ENCODE measurements around the gene HNRNPM. TPM values are rescaled to one million over a fixed set of nuclear protein-coding genes. Genes with fewer than 3 reads are reported as not detected.

Gene HNRNPM
- total RNA-seq, 4 donors from 2014 or later: 60.4 to 103 (median 79.7) TPM

DNA sequence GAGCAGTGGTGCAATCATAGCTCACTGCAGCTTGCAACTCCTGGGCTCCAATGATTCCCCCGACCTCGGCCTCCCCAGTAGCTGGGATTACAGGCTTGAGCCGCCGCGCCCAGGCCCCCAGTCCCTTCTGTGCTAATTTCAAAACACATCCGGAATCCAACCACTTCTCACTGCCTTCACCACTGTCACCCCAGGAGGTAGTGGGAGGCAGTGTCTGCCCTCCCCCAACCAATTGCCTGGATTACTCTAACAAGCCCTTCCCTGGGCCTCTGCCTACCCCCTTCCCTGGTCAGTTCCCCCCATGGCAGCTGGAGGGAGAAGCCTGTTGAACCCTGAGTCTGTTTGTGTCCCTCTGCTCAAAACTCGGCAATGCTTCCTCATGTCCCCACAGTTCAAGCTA is 55.4 kb downstream of the HNRNPM start:
- intact Hi-C loops (cut with DNase I; ENCODE audit: low total_unique reads): loop anchor here (10.0 kb wide), 1 partner anchor 145 kb away; no protein-coding TSS in a partner anchor
- 69% methylated on average over 7 of the region's 7 CpGs for WGBS, 2 donors
- DNase-seq (ENCODE audit: low spot score in 2 of 2): no peak
- TF ChIP-seq, protein P1, sequence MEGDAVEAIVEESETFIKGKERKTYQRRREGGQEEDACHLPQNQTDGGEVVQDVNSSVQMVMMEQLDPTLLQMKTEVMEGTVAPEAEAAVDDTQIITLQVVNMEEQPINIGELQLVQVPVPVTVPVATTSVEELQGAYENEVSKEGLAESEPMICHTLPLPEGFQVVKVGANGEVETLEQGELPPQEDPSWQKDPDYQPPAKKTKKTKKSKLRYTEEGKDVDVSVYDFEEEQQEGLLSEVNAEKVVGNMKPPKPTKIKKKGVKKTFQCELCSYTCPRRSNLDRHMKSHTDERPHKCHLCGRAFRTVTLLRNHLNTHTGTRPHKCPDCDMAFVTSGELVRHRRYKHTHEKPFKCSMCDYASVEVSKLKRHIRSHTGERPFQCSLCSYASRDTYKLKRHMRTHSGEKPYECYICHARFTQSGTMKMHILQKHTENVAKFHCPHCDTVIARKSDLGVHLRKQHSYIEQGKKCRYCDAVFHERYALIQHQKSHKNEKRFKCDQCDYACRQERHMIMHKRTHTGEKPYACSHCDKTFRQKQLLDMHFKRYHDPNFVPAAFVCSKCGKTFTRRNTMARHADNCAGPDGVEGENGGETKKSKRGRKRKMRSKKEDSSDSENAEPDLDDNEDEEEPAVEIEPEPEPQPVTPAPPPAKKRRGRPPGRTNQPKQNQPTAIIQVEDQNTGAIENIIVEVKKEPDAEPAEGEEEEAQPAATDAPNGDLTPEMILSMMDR (IDR thresholded peaks at IDR 0.05): no peak
- no peak for TF ChIP-seq POLR2A (IDR thresholded peaks at IDR 0.05)
- no peak overlapping the region for H3K4me3 ChIP-seq (ENCODE audit: low read depth, poor library complexity, severe bottlenecking)

DNA sequence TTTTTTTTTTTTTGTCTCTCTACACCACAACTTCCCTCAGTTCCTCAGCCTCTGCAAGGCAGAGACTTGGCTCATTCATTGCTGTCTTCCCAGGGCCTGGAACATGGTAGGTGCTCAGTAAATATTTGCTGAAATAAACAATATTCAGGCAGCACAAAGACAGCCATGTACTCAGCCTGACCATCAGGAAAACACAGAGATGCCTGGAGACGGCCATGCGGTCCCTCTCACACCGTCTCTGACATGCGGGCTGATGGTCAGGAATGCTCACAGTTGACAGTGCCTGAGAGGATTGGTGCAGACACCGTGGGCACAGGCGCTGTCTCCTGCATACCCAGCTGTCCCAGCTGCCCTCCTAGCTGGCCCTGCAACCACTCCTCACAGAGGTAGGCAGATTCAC is 56.7 kb downstream of the HNRNPM start:
- intact Hi-C loops (cut with DNase I; ENCODE audit: low total_unique reads): loop anchor here (10.0 kb wide), 1 partner anchor 147 kb away; no protein-coding TSS in a partner anchor
- TF ChIP-seq, protein P1 (IDR thresholded peaks at IDR 0.05): no peak
- TF ChIP-seq POLR2A (IDR thresholded peaks at IDR 0.05): no peak
- 76 to 98% methylated on average over 6 of the region's 6 CpGs for WGBS, 2 donors
- H3K4me3 ChIP-seq (ENCODE audit: low read depth, poor library complexity, severe bottlenecking): no peak overlapping the region
- no peak for DNase-seq (ENCODE audit: low spot score in 2 of 2)

DNA sequence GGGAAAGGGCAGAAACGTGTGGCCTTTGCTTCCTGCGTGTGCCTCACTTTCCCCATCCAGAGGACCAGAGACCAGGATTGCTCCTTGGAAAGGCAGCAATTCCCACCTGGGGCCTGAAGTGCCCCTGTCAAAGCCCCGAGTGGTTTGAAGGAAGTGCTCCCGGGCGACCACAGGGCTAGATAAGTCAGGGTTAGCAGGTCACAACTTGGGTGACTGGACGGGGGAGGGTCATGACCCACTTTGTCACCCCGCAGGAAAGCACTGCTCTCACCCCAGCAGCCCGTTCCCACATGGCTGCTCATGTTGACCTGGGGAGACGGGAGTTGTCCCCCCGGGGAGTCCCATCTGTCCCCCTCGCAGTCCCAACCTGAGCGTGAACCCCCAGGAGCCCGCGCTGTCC is 57.2 kb downstream of the HNRNPM start:
- intact Hi-C loops (cut with DNase I; ENCODE audit: low total_unique reads): loop anchor here (10.0 kb wide), 1 partner anchor 147 kb away; no protein-coding TSS in a partner anchor
- DNase-seq (ENCODE audit: low spot score in 2 of 2): no peak
- no peak overlapping the region for H3K4me3 ChIP-seq (ENCODE audit: low read depth, poor library complexity, severe bottlenecking)
- whole genome bisulfite sequencing, 2 donors: 75 to 77% methylated on average over 14 of the region's 14 CpGs
- no peak for TF ChIP-seq POLR2A (IDR thresholded peaks at IDR 0.05)
- TF ChIP-seq, protein P1 (IDR thresholded peaks at IDR 0.05): no peak

DNA sequence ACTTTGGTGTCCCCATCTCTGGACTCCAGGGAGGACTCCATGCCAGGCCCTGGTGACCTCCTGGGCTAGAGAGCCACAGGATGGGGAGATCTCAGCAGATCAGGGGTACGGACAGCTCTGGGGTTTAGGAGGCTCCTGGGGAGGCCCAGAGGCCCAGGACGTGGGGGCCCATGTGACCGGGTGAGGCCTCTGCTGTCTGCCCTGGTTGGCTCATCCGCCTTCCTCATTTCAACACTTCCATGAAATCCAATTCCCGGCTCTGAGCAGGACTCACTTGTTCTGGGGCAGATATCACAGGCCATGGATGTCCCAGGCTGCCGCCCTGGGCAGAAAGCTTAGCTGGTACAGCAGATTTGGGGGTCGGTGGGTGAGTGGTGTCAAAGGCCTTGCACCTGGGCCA is 58.7 kb downstream of the HNRNPM start:
- intact Hi-C loops (cut with DNase I; ENCODE audit: low total_unique reads): loop anchor here (10.0 kb wide), 1 partner anchor 149 kb away; no protein-coding TSS in a partner anchor
- 87 to 96% methylated on average over 5 to 7 of the region's 7 CpGs for whole genome bisulfite sequencing, 2 donors
- no peak for DNase-seq (ENCODE audit: low spot score in 2 of 2)
- no peak overlapping the region for H3K4me3 ChIP-seq (ENCODE audit: low read depth, poor library complexity, severe bottlenecking)
- no peak for TF ChIP-seq POLR2A (IDR thresholded peaks at IDR 0.05)
- TF ChIP-seq, protein P1 (IDR thresholded peaks at IDR 0.05): no peak

DNA sequence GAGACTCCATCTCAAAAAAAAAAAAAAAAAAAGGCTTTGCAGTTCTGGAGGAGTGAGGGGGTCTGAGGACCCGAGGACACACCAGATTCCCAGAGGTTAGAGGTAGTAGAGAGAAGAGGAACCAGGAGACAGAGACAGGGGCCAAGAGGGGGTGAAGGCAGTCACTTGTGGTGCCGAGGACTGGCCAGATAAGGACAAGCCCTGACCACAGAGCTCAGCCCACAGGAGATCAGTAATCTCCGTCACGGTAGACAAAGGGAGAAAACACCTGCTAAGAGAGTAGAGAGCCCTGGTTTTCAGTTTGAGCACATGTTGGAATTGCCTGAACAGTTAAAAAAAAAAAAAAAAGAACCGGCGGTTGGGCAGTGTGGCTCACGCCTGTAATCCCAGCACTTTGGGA is 59.4 kb downstream of the HNRNPM start:
- H3K4me3 ChIP-seq (ENCODE audit: low read depth, poor library complexity, severe bottlenecking): no peak overlapping the region
- no peak for TF ChIP-seq POLR2A (IDR thresholded peaks at IDR 0.05)
- TF ChIP-seq, protein P1 (IDR thresholded peaks at IDR 0.05): no peak
- intact Hi-C loops (cut with DNase I; ENCODE audit: low total_unique reads): loop anchor here (10.0 kb wide), 1 partner anchor 149 kb away; no protein-coding TSS in a partner anchor
- DNase-seq (ENCODE audit: low spot score in 2 of 2): no peak
- 70 to 87% methylated on average over 7 of the region's 7 CpGs for WGBS, 2 donors

DNA sequence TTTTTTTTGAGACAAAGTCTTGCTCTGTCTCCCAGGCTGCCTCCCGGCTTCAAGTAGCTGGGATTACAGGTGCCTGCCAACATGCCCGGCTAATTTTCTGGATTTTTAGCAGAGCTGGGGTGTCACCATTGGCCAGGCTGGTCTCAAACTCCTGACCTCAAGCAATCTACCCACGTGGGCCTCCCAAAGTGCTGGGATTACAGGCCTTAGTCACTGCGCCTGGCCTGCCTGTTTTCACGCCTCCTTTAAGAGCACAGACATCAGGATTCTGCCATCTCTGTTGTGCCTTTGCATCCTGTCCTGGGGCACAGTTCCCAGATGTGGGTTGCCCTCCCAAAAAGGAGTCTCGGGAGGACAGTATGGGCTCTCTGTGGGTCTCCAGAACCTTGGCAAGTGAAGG is 60.1 kb downstream of the HNRNPM start:
- H3K4me3 ChIP-seq (ENCODE audit: low read depth, poor library complexity, severe bottlenecking): no peak overlapping the region
- intact Hi-C loops (cut with DNase I; ENCODE audit: low total_unique reads): loop anchor here (10.0 kb wide), 1 partner anchor 150 kb away; no protein-coding TSS in a partner anchor
- 51 to 64% methylated on average over 6 of the region's 6 CpGs for WGBS, 2 donors
- no peak for TF ChIP-seq POLR2A (IDR thresholded peaks at IDR 0.05)
- TF ChIP-seq, protein P1 (IDR thresholded peaks at IDR 0.05): no peak
- no peak for DNase-seq (ENCODE audit: low spot score in 2 of 2)
